Measurements from ENCODE around the gene CCDC152.

Gene CCDC152

GRCh38 chr5:42799668-42800114 lies 43.1 kb downstream of the CCDC152 start:
- TF ChIP-seq, protein P1, sequence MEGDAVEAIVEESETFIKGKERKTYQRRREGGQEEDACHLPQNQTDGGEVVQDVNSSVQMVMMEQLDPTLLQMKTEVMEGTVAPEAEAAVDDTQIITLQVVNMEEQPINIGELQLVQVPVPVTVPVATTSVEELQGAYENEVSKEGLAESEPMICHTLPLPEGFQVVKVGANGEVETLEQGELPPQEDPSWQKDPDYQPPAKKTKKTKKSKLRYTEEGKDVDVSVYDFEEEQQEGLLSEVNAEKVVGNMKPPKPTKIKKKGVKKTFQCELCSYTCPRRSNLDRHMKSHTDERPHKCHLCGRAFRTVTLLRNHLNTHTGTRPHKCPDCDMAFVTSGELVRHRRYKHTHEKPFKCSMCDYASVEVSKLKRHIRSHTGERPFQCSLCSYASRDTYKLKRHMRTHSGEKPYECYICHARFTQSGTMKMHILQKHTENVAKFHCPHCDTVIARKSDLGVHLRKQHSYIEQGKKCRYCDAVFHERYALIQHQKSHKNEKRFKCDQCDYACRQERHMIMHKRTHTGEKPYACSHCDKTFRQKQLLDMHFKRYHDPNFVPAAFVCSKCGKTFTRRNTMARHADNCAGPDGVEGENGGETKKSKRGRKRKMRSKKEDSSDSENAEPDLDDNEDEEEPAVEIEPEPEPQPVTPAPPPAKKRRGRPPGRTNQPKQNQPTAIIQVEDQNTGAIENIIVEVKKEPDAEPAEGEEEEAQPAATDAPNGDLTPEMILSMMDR (IDR thresholded peaks at IDR 0.05) = no peak

DNA sequence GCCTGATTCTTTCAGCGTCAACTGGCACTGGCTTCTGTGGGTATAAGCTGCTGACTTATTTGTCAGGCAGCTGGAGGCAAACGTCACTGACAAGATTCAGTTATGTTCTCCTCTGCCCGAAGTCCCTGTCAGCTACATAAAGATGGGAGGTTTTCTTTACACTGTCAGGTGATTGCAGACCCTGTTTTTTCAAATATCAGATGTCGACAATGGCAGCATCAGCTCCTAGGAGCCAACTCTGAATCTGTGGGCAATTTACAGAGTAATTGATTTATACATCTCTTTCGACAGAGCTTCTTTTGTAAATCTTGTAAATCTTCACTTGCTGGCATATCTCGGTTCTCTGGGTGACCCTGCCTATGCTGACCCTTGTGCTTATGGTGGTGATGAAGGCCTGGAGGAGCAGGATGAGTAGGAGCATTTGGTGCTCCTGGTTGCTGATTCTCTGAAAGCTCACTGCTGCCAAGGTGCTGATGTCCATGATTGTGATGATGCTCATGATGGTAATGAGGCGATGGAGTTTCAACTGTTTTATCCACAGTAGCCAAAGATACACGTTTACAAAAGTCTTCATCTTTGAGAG lies 44.2 kb downstream of the CCDC152 start:
- TF ChIP-seq, protein P1 (IDR thresholded peaks at IDR 0.05) = no peak

GRCh38 chr5:42801516-42802166 lies 45.0 kb downstream of the CCDC152 start:
- TF ChIP-seq, protein P1 (IDR thresholded peaks at IDR 0.05) = no peak

DNA sequence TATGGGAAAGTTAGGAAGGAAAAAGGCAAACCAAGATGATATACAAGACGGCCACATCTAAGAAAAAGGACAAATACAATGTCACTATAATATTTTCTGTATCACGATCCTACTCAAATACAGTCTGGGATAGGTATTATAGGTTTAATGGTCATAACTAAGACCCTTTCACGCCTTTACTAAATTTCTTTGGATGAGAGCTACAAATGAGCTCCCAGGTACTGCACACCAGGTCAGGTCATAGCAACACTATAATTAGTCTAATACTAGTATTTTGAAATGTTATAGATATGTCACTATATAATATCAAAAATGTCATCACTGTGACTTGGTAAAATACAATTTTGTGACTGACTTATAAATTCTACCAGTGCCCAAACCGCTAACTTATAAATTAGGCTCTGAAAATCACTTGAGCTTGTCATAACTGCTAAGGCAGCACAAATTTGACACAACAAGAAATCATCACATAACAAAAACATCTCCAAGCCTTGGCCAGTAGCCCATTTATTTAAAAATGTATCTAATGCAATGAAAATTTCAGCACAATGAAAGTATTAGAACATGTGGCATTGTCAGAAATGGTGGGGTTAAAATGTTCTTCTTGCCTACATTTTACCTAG lies 48.2 kb downstream of the CCDC152 start:
- TF ChIP-seq, protein P1 (IDR thresholded peaks at IDR 0.05) = no peak

- TF ChIP-seq, protein P1 (IDR thresholded peaks at IDR 0.05) = no peak
These were observed 49.5 kb downstream of the CCDC152 start for GRCh38 chr5:42806004-42806700.

DNA sequence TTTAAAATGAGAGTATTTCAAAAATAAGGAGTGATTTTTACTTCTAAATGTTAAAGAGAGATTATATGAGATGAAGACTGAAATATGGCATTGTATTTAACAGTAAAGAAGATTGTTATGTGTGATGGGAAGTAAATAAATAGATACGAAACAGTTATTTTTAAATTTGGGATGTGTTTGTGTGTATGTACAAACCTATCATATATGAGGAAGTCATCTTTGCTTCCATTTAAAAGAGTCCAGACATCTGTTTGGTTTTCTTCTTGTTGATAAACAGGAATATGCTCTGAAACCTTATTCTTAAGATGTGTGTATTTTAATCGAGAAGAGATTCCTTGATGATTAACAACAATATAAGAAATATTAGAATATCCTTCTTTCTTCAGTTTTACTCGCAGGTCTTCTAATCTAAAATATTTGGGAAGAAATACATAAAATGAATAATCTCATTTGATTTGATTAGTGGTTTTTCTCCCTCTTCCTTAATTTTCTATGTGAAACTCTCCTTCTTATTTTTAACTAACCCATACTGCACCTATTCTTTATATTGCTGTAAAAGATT lies 50.2 kb downstream of the CCDC152 start:
- TF ChIP-seq, protein P1 (IDR thresholded peaks at IDR 0.05) = no peak

- TF ChIP-seq, protein P1 (IDR thresholded peaks at IDR 0.05) = peak; percentile 20; the same call in 1 of the 2 replicates
These were observed 51.3 kb downstream of the CCDC152 start for GRCh38 chr5:42807722-42808447.

All from LNCAP (cell line).